Neural progenitor cell (in vitro differentiated cells): Measurements from ENCODE around the gene STUB1. TPM values are rescaled to one million over a fixed set of nuclear protein-coding genes. Genes with fewer than 3 reads are reported as not detected.

Source experiments
- DNase-seq: peaks from one replicate; pipeline ENCODE4 v3.0.0-alpha.2; 2016; ENCODE audit warnings: low spot score
- H2AFZ ChIP-seq: fragments of 200-600 bp; sonication (generic); replicated peaks from 2 replicates; pipeline ENCODE4 v1.6.1; 2016; ENCODE audit warnings: antibody characterized with exemption
- H3F3A ChIP-seq: fragments of 200-600 bp; sonication (generic); 2 replicates; pipeline ENCODE4 v1.6.1; 2016; ENCODE audit warnings: antibody characterized with exemption, low read depth
- H3K27ac ChIP-seq: fragments of 200-600 bp; sonication (generic); 2 replicates; pipeline ENCODE4 v1.5.1; 2016; ENCODE audit warnings: mild to moderate bottlenecking
- H3K27me3 ChIP-seq: fragments of 200-600 bp; sonication (generic); 2 replicates; pipeline ENCODE4 v1.6.1; 2016; ENCODE audit warnings: mild to moderate bottlenecking, moderate library complexity
- H3K36me3 ChIP-seq: fragments of 200-600 bp; sonication (generic); 2 replicates; pipeline ENCODE4 v1.5.1; 2016
- H3K4me1 ChIP-seq: fragments of 200-600 bp; sonication (generic); 2 replicates; pipeline ENCODE4 v1.6.1; 2016; ENCODE audit warnings: mixed run types
- H3K4me2 ChIP-seq: fragments of 200-600 bp; sonication (generic); 2 replicates; pipeline ENCODE4 v1.6.1; 2016
- H3K4me3 ChIP-seq: fragments of 200-600 bp; sonication (generic); 2 replicates; pipeline ENCODE4 v1.5.1; 2016
- H3K79me2 ChIP-seq: fragments of 200-600 bp; sonication (generic); 2 replicates; pipeline ENCODE4 v1.6.1; 2016; ENCODE audit warnings: low read depth
- H3K9ac ChIP-seq: fragments of 200-600 bp; sonication (generic); 2 replicates; pipeline ENCODE4 v1.6.1; 2016
- H3K9me3 ChIP-seq: fragments of 200-600 bp; sonication (generic); 2 replicates; pipeline ENCODE4 v1.5.1; 2016; ENCODE audit warnings: low read depth
- H4K20me1 ChIP-seq: fragments of 200-600 bp; sonication (generic); 2 replicates; pipeline ENCODE4 v1.6.1; 2016; ENCODE audit warnings: low read depth
- H3K27ac Mint-ChIP-seq: 3 replicates; pipeline ENCODE4 v1.8.0; 2021; ENCODE audit warnings: mixed read lengths
- H3K27me3 Mint-ChIP-seq: 2 replicates; pipeline ENCODE4 v1.8.0; 2022; ENCODE audit warnings: low read depth, mild to moderate bottlenecking, inconsistent platforms, moderate library complexity, mixed read lengths; ENCODE audit not compliant: insufficient read depth
- H3K36me3 Mint-ChIP-seq: 3 replicates; pipeline ENCODE4 v1.8.0; 2021; ENCODE audit warnings: mixed read lengths
- H3K4me1 Mint-ChIP-seq: 3 replicates; pipeline ENCODE4 v1.8.0; 2021; ENCODE audit warnings: mixed read lengths
- H3K4me3 Mint-ChIP-seq: 3 replicates; pipeline ENCODE4 v1.8.0; 2021; ENCODE audit warnings: mild to moderate bottlenecking, moderate library complexity, mixed read lengths
- H3K9me3 Mint-ChIP-seq: 3 replicates; pipeline ENCODE4 v1.8.0; 2020; ENCODE audit warnings: mixed read lengths
- CTCF ChIP-seq: fragments of 200-600 bp; sonication (generic); IDR thresholded peaks from 2 replicates; pipeline ENCODE4 v1.5.1; 2017; ENCODE audit warnings: antibody characterized with exemption, mild to moderate bottlenecking
- EZH2 ChIP-seq: fragments of 200-600 bp; sonication (generic); IDR thresholded peaks from 2 replicates; pipeline ENCODE4 v1.6.1; 2017; ENCODE audit warnings: antibody characterized with exemption, mild to moderate bottlenecking, moderate library complexity
- EZH2phosphoT487 ChIP-seq: fragments of 200-600 bp; sonication (generic); IDR thresholded peaks from 2 replicates; pipeline ENCODE4 v1.6.1; 2017; ENCODE audit warnings: antibody characterized with exemption
- total RNA-seq: library from RNA; depleted of rRNA; stranded (reverse); fragments of >200 nt; gene quantifications from 2 replicates; pipeline ENCODE4 v1.2.3, GENCODE V29; 2015; ENCODE audit warnings: low replicate concordance

The STUB1 gene
- total RNA-seq, 1 donor from 2014 or later: 27.0 TPM

- peaks cover 8% of the 10 kb centered on the region for H4K20me1 ChIP-seq
- peaks cover 4% of the 10 kb centered on the region for H3K27me3 ChIP-seq
- peak within 1 kb of the TSS; percentile 92 for H3K4me2 ChIP-seq
- no peak for TF ChIP-seq CTCF
- no peak for TF ChIP-seq EZH2
- no peak for TF ChIP-seq EZH2phosphoT487
- Mint-ChIP-seq H3K36me3 (no peaks in the 10 kb centered on the region), H3K4me1 (peaks cover 6% of the 10 kb centered on the region), H3K27ac (no peak within 1 kb of the TSS), H3K9me3 (no peaks in the 10 kb centered on the region), H3K27me3 (no peaks in the 10 kb centered on the region), H3K4me3 (peak within 1 kb of the TSS; percentile 84)
- no peaks in the 10 kb centered on the region for H3K9me3 ChIP-seq
- H3K36me3 ChIP-seq: no peaks in the 10 kb centered on the region
- H3K79me2 ChIP-seq: no peaks in the 10 kb centered on the region
- peak within 1 kb of the TSS; percentile 48 for H3K9ac ChIP-seq
- peaks cover 9% of the 10 kb centered on the region for H3F3A ChIP-seq
- H3K27ac ChIP-seq: no peak within 1 kb of the TSS
- H2AFZ ChIP-seq: peak within 1 kb of the TSS; percentile 16
- peak; percentile 96 for DNase-seq
- peak within 1 kb of the TSS; percentile 81 for H3K4me3 ChIP-seq
- peaks cover 5% of the 10 kb centered on the region for H3K4me1 ChIP-seq
Measured at GRCh38 chr16:648781-649589, 31.2 kb upstream of the STUB1 start, which contains the start of gene WDR90. WDR90 (plus strand) TSS chr16:649365; CDS start chr16:649417, 52 bp downstream.

- Mint-ChIP-seq H3K4me3 (peak overlapping the region; percentile 83), H3K36me3 (no peaks in the 10 kb centered on the region), H3K27me3 (no peaks in the 10 kb centered on the region), H3K9me3 (no peaks in the 10 kb centered on the region), H3K4me1 (peaks cover 6% of the 10 kb centered on the region), H3K27ac (no peak overlapping the region)
- Histone ChIP-seq H3K4me2 (peak overlapping the region; percentile 92), H2AFZ (peak overlapping the region; percentile 16), H3K27ac (no peak overlapping the region), H4K20me1 (peaks cover 8% of the 10 kb centered on the region), H3K79me2 (no peaks in the 10 kb centered on the region), H3K27me3 (no peaks in the 10 kb centered on the region), H3F3A (peaks cover 9% of the 10 kb centered on the region), H3K4me1 (peaks cover 5% of the 10 kb centered on the region), H3K4me3 (peak overlapping the region; percentile 81), H3K36me3 (no peaks in the 10 kb centered on the region), H3K9ac (peak overlapping the region; percentile 48), H3K9me3 (no peaks in the 10 kb centered on the region)
- no peak for DNase-seq
- TF ChIP-seq CTCF (no peak), EZH2 (no peak), EZH2phosphoT487 (no peak)
Measured at GRCh38 chr16:649631-650030, 30.6 kb upstream of the STUB1 start.

GRCh38 chr16:651844-652243 lies 28.4 kb upstream of the STUB1 start:
- Histone ChIP-seq H2AFZ (no peak overlapping the region), H3K4me2 (no peak overlapping the region), H3F3A (peaks cover 9% of the 10 kb centered on the region), H3K4me3 (no peak overlapping the region), H3K4me1 (peaks cover 5% of the 10 kb centered on the region), H3K27ac (no peak overlapping the region), H3K36me3 (no peaks in the 10 kb centered on the region), H3K79me2 (no peaks in the 10 kb centered on the region), H3K9ac (no peak overlapping the region), H3K27me3 (no peaks in the 10 kb centered on the region), H4K20me1 (peaks cover 8% of the 10 kb centered on the region), H3K9me3 (no peaks in the 10 kb centered on the region)
- Mint-ChIP-seq H3K9me3 (no peaks in the 10 kb centered on the region), H3K27me3 (no peaks in the 10 kb centered on the region), H3K36me3 (no peaks in the 10 kb centered on the region), H3K27ac (no peak overlapping the region), H3K4me1 (peaks cover 3% of the 10 kb centered on the region), H3K4me3 (peak overlapping the region; percentile 27)
- TF ChIP-seq CTCF: no peak
- no peak for DNase-seq
